22Rv1 (cell line): ENCODE measurements around the gene PSMG3.

ENCODE experiments used
- ZFX ChIP-seq: fragments of 450-650 bp; IDR thresholded peaks from 2 replicates; pipeline ENCODE4 v1.6.1; 2017; ENCODE audit warnings: antibody characterized with exemption, borderline replicate concordance
- TF ChIP-seq, protein P1 (sequence below): fragments of 450-650 bp; IDR thresholded peaks from 2 replicates; pipeline ENCODE4 v1.5.1; 2017; ENCODE audit warnings: mild to moderate bottlenecking

DNA sequence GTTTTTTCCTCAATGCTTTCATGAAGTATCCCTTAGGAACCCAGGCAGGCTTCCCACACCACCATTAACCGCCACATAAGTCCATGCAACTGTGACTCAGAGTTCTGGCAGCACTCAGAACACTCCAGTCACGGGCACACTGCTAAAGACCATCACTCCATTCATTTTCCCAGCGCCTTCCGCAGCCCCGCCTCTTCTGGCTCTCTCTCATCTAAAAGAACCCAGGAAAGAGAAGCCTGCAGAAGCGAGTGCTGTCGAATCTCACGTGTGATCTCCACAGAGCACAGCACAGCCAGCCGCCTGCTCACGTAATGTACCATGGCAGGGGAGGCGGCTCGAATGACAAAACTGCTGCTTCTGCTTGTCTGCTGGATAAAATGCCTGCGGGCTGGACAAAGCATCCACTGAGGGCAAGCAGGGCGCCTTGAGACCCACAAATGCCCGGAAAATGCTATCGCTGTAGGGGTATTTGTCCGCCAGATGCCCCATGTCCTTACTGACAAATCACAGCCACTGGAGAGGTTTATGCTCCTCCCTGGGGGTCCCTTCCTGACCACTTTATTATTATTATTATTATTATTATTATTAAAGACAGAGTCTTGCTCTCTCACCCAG is 1.8 kb downstream of the PSMG3 start:
- TF ChIP-seq, protein P1, sequence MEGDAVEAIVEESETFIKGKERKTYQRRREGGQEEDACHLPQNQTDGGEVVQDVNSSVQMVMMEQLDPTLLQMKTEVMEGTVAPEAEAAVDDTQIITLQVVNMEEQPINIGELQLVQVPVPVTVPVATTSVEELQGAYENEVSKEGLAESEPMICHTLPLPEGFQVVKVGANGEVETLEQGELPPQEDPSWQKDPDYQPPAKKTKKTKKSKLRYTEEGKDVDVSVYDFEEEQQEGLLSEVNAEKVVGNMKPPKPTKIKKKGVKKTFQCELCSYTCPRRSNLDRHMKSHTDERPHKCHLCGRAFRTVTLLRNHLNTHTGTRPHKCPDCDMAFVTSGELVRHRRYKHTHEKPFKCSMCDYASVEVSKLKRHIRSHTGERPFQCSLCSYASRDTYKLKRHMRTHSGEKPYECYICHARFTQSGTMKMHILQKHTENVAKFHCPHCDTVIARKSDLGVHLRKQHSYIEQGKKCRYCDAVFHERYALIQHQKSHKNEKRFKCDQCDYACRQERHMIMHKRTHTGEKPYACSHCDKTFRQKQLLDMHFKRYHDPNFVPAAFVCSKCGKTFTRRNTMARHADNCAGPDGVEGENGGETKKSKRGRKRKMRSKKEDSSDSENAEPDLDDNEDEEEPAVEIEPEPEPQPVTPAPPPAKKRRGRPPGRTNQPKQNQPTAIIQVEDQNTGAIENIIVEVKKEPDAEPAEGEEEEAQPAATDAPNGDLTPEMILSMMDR, result no peak
- TF ChIP-seq ZFX, result no peak
